GM13976 (cell line): ENCODE measurements around the gene MRGPRF.

Source experiments
- DNase-seq: peaks from one replicate; pipeline ENCODE4 v3.0.0; 2012; ENCODE audit warnings: low spot score
- in situ Hi-C: fragments of 300-500 bp; cut with MboI; formaldehyde crosslinking; loops from one replicate; pipeline ENCODE4 v1.12.0; 2022; ENCODE audit warnings: low sequenced_read_pairs, mixed read lengths, inconsistent platforms; ENCODE audit not compliant: unreplicated experiment
- TF ChIP-seq, protein P1 (sequence below): IDR thresholded peaks from 2 replicates; pipeline ENCODE4 v1.5.1; 2012; ENCODE audit warnings: borderline replicate concordance, mild to moderate bottlenecking; ENCODE audit not compliant: insufficient read depth; ENCODE audit errors: extremely low read depth, missing control alignments, control extremely low read depth

Gene MRGPRF

DNA sequence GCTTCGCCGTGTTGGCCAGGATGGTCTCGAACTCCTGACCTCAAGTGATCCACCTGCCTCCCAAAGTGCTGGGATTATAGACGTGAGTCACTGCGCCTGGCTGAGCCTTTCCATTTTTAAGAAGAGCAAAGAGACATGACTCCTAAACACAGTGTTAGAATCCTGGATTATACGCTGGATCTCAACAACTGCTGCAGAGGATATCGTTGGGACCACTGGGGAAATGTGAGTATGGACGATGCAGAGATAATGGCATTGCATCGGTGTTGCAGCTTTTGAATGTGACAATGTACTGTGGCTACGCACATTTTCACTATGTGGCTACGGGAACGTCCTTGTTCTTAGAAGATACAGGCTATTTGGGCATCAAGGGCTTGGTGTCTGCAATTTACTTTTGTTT is 6.2 kb downstream of the MRGPRF start:
- DNase-seq: no peak
- in situ Hi-C loops: no loop called here
- TF ChIP-seq, protein P1, sequence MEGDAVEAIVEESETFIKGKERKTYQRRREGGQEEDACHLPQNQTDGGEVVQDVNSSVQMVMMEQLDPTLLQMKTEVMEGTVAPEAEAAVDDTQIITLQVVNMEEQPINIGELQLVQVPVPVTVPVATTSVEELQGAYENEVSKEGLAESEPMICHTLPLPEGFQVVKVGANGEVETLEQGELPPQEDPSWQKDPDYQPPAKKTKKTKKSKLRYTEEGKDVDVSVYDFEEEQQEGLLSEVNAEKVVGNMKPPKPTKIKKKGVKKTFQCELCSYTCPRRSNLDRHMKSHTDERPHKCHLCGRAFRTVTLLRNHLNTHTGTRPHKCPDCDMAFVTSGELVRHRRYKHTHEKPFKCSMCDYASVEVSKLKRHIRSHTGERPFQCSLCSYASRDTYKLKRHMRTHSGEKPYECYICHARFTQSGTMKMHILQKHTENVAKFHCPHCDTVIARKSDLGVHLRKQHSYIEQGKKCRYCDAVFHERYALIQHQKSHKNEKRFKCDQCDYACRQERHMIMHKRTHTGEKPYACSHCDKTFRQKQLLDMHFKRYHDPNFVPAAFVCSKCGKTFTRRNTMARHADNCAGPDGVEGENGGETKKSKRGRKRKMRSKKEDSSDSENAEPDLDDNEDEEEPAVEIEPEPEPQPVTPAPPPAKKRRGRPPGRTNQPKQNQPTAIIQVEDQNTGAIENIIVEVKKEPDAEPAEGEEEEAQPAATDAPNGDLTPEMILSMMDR: no peak

DNA sequence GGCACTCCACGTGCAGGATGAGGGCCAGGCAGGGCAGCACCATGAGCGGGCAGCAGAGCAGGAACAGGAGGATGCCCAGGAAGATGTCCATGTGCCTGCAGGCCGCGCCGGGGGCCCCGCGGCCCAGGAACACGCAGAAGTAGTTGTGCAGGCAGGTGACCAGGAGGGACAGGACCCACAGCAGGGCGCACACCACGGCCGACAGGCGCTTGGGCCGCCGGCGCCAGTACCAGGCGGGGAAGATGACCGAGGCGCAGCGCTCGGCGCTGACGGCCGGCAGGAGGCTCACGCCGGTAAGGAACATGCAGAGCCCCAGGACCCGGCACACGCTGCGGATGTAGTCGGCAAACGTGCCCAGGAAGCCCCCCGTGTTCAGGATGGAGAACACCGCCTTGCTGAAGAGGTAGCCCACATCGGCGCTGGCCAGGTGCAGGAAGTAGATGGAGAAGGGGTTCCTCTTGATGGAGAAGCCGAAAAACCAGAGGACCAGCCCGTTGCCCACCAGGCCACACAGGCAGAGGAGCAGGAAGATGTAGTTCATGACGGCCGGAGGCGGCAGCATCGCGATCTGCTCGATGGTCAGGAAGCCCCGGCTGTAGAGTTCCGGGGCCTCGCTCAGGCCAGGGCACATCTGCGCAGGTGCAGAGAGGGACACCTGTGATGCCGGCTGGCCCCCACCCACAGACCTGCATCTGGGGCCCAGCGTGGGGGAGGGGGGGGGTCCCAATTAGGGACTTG is 7.2 kb downstream of the MRGPRF start:
- in situ Hi-C loops: no loop called here
- TF ChIP-seq, protein P1: no peak
- no peak for DNase-seq

DNA sequence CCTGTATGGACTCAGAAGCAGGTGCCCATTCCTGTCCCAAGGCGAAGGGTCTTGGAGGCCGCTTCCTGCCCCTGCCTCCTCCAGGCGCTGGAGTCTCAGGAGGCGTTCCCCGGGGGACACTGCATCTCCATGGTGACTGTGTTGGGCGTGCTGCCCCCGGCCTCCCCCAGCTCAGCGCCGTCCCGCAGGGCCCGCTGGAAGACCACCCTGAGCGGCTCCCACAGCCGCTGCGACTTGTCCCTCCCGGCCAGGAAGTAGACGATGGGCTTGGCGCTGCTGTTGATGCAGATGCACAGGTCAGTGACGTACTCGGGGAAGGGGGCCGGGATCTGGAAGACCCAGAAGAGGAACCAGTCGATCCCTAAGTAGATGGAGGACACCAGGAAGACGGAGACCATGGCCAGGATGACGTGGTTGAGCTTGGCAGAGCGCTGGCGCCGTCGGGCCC is 7.8 kb downstream of the MRGPRF start:
- DNase-seq: no peak
- in situ Hi-C loops: no loop called here
- TF ChIP-seq, protein P1: no peak

DNA sequence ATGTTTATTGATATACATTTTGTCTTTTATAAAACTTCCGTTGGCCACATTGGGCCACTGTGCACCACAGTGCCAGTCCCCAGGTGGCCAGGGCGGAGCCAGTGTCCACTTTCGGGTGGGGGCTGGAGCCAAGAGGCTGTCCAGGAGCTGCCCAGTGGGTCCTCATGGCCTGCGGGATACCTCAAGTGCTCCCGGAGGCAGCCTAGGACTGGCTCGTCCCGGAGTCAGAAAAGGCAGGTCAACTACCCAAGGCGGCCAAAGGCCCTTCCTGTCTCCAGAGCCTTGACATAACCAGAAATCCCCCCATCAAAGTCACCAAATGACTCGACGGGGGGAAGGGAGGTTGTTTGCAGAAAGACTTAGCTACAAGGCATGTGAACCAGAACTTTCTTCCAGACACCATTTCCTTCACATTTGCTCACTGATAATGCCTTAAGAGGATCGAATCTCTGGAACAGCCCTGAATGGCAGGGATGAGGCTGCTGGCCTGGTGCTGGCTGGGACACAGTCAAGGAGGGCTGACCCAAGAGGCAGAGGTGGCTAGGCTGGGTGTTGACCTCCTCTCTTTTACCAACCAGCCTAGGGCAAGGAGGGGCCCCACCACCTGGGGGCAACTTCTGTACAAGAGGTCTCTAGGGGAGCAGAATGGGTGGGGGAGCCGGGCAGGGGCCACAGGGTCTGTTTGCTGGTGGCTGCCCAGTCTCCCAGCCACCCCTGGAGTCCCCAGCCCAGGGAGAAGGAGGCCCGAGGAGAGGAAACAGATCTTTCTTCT is 8.4 kb downstream of the MRGPRF start:
- TF ChIP-seq, protein P1: no peak
- no peak for DNase-seq
- in situ Hi-C loops: no loop called here

DNA sequence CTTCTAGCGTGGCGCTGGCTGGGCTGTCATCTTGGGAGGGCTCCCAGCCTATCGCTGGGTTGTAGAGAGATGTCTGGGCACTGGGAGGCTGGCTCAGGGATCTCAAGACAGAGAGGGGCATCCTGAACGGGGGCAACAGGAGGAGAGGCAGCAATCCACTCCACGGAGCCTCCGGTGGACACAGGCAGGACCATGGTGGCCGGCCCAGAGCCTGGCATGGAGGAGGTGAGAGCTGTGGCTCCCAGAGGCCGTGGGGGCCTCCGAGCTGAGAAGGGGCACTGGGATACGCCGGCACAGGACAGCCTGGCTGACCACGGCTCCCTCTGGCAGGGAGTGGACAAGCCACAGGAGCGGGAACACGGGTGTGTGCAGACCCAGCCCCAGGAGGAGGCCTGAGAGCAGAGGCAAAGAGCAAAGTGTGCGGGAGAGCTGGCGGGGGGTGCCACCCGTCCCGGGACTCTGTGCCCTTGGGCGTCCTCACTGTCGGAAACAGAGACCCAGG is 9.1 kb downstream of the MRGPRF start:
- TF ChIP-seq, protein P1: no peak
- no peak for DNase-seq
- in situ Hi-C loops: no loop called here

DNA sequence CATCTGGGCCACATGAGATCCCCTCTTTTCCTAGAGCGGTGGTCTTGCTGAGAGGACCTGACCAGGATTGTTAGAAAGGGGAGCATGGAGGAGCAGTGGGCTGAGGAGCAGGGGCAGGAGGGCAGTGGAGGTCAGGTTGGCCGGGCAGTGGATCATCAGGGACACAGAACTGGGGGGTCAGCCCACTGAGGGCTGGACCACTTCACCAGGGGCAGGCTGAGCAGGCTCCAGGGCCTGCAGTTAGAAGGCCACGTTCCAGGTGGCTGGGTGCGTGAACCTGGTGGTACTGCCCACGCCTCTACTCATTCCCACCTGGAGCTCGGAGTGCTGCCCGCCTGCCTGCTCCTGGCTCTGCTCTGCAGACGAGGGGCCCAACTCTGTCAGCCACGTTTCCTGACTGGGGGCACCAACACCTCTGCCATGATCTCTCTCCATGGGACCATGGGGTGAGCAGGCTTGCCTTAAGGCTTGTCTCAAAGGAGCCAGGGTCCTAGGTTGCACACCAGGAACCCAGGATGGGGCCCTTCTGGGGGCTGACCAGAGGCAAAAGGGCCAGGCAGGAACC is 9.7 kb downstream of the MRGPRF start:
- in situ Hi-C loops: no loop called here
- DNase-seq: no peak
- TF ChIP-seq, protein P1: no peak
